OCI-LY1 (cell line): ENCODE data around the gene MFAP4.

ENCODE experiments used
- H2AFZ ChIP-seq: fragments of 200-600 bp; sonication (generic), shearing (Covaris generic); 2 replicates; pipeline ENCODE4 v1.6.0; 2014; ENCODE audit warnings: antibody characterized with exemption, mild to moderate bottlenecking, low read length
- H3F3A ChIP-seq: fragments of 200-600 bp; sonication (generic), shearing (Covaris generic); 2 replicates; pipeline ENCODE4 v1.6.0; 2014; ENCODE audit warnings: mild to moderate bottlenecking, antibody characterized with exemption, low read length, moderate library complexity; ENCODE audit not compliant: insufficient read depth
- H3K27ac ChIP-seq: fragments of 200-600 bp; sonication (generic); 2 replicates; pipeline ENCODE4 v1.5.1; 2014; ENCODE audit warnings: low read length, mixed run types, mild to moderate bottlenecking, low read depth; ENCODE audit not compliant: poor library complexity, severe bottlenecking
- H3K27me3 ChIP-seq: fragments of 200-600 bp; sonication (generic); 2 replicates; pipeline ENCODE4 v1.6.0; 2014; ENCODE audit warnings: antibody characterized with exemption, mild to moderate bottlenecking, low read length, moderate library complexity; ENCODE audit not compliant: insufficient read depth
- H3K36me3 ChIP-seq: fragments of 200-600 bp; sonication (generic); 2 replicates; pipeline ENCODE4 v1.6.1; 2014; ENCODE audit warnings: mild to moderate bottlenecking, antibody characterized with exemption, low read length, moderate library complexity, mixed read lengths; ENCODE audit not compliant: insufficient read depth
- H3K4me1 ChIP-seq: fragments of 200-600 bp; sonication (generic); 2 replicates; pipeline ENCODE4 v1.5.1; 2014; ENCODE audit warnings: mild to moderate bottlenecking, low read length, moderate library complexity; ENCODE audit not compliant: insufficient read depth, severe bottlenecking
- H3K4me2 ChIP-seq: fragments of 200-600 bp; sonication (generic), shearing (Covaris generic); 2 replicates; pipeline ENCODE4 v1.6.1; 2014; ENCODE audit warnings: low read length
- H3K4me3 ChIP-seq: fragments of 200-600 bp; sonication (generic); 2 replicates; pipeline ENCODE4 v1.5.1; 2014; ENCODE audit warnings: low read length, low read depth, mild to moderate bottlenecking, mixed read lengths; ENCODE audit not compliant: poor library complexity, severe bottlenecking
- H3K79me2 ChIP-seq: fragments of 200-600 bp; shearing (Covaris generic); 2 replicates; pipeline ENCODE4 v1.6.1; 2016; ENCODE audit warnings: mixed run types, low read length, mixed read lengths; ENCODE audit not compliant: insufficient read depth
- H3K9ac ChIP-seq: fragments of 200-600 bp; sonication (generic), shearing (Covaris generic); 2 replicates; pipeline ENCODE4 v1.6.1; 2014; ENCODE audit warnings: mild to moderate bottlenecking, low read length, mixed read lengths
- H3K9me2 ChIP-seq: fragments of 200-600 bp; sonication (generic), shearing (Covaris generic); 2 replicates; pipeline ENCODE4 v1.6.1; 2014; ENCODE audit warnings: low read depth, mild to moderate bottlenecking, low read length, mixed read lengths
- H3K9me3 ChIP-seq: fragments of 200-600 bp; shearing (Covaris generic); 2 replicates; pipeline ENCODE4 v1.6.1; 2014; ENCODE audit warnings: low read length, mixed read lengths
- H4K20me1 ChIP-seq: fragments of 200-600 bp; sonication (generic), shearing (Covaris generic); 2 replicates; pipeline ENCODE4 v1.6.0; 2016; ENCODE audit warnings: mild to moderate bottlenecking, low read length; ENCODE audit not compliant: insufficient read depth
- EZH2 ChIP-seq: fragments of 200-600 bp; sonication (generic), shearing (Covaris generic); IDR thresholded peaks from 2 replicates; pipeline ENCODE4 v1.8.0; 2017; ENCODE audit warnings: borderline replicate concordance, mixed run types, mild to moderate bottlenecking, antibody characterized with exemption, low read length, moderate library complexity, mixed read lengths
- TF ChIP-seq, protein P1 (sequence below): fragments of 200-600 bp; sonication (generic), shearing (Covaris generic); IDR thresholded peaks from 2 replicates; pipeline ENCODE4 v1.5.1; 2017; ENCODE audit warnings: mild to moderate bottlenecking, antibody characterized with exemption, low read length, moderate library complexity, mixed read lengths

MFAP4 gene

GRCh38 chr17:19414396-19415280 is 27.6 kb upstream of the MFAP4 start:
- Histone ChIP-seq H3K9me3 (no peaks in the 10 kb centered on the region), H4K20me1 (no peaks in the 10 kb centered on the region), H3K4me2 (no peak overlapping the region), H3K4me3 (no peak overlapping the region), H3K36me3 (no peaks in the 10 kb centered on the region), H3F3A (no peaks in the 10 kb centered on the region), H3K27me3 (no peaks in the 10 kb centered on the region), H3K4me1 (no peaks in the 10 kb centered on the region), H2AFZ (no peak overlapping the region), H3K79me2 (no peaks in the 10 kb centered on the region), H3K9me2 (no peaks in the 10 kb centered on the region), H3K9ac (no peak overlapping the region), H3K27ac (no peak overlapping the region)
- TF ChIP-seq, protein P1, sequence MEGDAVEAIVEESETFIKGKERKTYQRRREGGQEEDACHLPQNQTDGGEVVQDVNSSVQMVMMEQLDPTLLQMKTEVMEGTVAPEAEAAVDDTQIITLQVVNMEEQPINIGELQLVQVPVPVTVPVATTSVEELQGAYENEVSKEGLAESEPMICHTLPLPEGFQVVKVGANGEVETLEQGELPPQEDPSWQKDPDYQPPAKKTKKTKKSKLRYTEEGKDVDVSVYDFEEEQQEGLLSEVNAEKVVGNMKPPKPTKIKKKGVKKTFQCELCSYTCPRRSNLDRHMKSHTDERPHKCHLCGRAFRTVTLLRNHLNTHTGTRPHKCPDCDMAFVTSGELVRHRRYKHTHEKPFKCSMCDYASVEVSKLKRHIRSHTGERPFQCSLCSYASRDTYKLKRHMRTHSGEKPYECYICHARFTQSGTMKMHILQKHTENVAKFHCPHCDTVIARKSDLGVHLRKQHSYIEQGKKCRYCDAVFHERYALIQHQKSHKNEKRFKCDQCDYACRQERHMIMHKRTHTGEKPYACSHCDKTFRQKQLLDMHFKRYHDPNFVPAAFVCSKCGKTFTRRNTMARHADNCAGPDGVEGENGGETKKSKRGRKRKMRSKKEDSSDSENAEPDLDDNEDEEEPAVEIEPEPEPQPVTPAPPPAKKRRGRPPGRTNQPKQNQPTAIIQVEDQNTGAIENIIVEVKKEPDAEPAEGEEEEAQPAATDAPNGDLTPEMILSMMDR = no peak
- no peak for TF ChIP-seq EZH2

- Histone ChIP-seq H2AFZ (no peak overlapping the region), H3K4me3 (no peak overlapping the region), H3K27ac (no peak overlapping the region), H3F3A (no peaks in the 10 kb centered on the region), H3K4me2 (no peak overlapping the region), H3K9ac (no peak overlapping the region), H3K36me3 (no peaks in the 10 kb centered on the region), H3K9me2 (no peaks in the 10 kb centered on the region), H3K4me1 (no peaks in the 10 kb centered on the region), H3K79me2 (no peaks in the 10 kb centered on the region), H3K27me3 (no peaks in the 10 kb centered on the region), H3K9me3 (no peaks in the 10 kb centered on the region), H4K20me1 (no peaks in the 10 kb centered on the region)
- TF ChIP-seq, protein P1 = no peak
- no peak for TF ChIP-seq EZH2
Observed at GRCh38 chr17:19413761-19414160, 26.8 kb upstream of the MFAP4 start.

DNA sequence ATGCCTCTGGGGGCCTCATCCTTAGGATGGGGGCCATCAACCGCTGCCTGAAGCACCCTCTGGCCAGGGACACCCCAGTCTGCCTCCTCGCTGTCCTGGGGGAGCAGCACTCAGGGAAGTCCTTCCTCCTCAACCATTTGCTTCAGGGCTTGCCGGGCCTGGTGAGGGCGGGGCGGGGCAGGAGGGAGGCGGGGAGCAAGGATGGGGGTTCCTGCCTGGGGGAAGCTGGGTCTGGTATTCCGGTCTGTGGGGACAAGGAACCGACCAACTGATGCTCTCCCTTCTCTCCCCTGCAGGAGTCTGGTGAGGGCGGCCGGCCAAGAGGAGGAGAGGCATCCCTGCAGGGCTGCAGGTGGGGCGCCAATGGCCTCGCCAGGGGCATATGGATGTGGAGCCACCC is 26.0 kb upstream of the MFAP4 start:
- no peaks in the 10 kb centered on the region for H3K4me1 ChIP-seq
- no peak overlapping the region for H3K27ac ChIP-seq
- no peak overlapping the region for H3K9ac ChIP-seq
- no peak overlapping the region for H3K4me2 ChIP-seq
- no peaks in the 10 kb centered on the region for H4K20me1 ChIP-seq
- no peak overlapping the region for H3K4me3 ChIP-seq
- H3K9me2 ChIP-seq = no peaks in the 10 kb centered on the region
- H3K36me3 ChIP-seq = no peaks in the 10 kb centered on the region
- TF ChIP-seq EZH2 = no peak
- TF ChIP-seq, protein P1 = no peak
- H3K79me2 ChIP-seq = no peaks in the 10 kb centered on the region
- H3K9me3 ChIP-seq = no peaks in the 10 kb centered on the region
- no peak overlapping the region for H2AFZ ChIP-seq
- peaks cover 2% of the 10 kb centered on the region; the same call in 1 of the 2 replicates for H3K27me3 ChIP-seq
- H3F3A ChIP-seq = no peaks in the 10 kb centered on the region
